K562 (cell line): ENCODE measurements around the gene GLE1. TPM values are rescaled to one million over a fixed set of nuclear protein-coding genes. Genes with fewer than 3 reads are reported as not detected.
A peak's percentile ranks its signal among the peaks of the same experiment; 100 is the strongest.

Experiments
- ATF1 ChIP-seq, 2 experiments: fragments of 450-650 bp in 1 of 2; IDR thresholded peaks; 2 replicates each; pipeline ENCODE4 v1.6.1; 2016; ENCODE audit warnings: missing compliant biosample characterization in 1 of 2, missing genetic modification characterization in 1 of 2
- BHLHE40 ChIP-seq: IDR thresholded peaks from 2 replicates; pipeline ENCODE4 v1.6.1; 2011; ENCODE audit warnings: low read length, improper control_type of control experiment
- CUX1 ChIP-seq: fragments of 200-800 bp; sonication (Bioruptor generic); IDR thresholded peaks from 2 replicates; pipeline ENCODE4 v1.6.1; 2016; ENCODE audit warnings: missing genetic modification characterization, missing compliant biosample characterization
- GABPB1 ChIP-seq: sonication (generic); formaldehyde crosslinking; IDR thresholded peaks from 2 replicates; pipeline ENCODE4 v1.8.0; 2022; ENCODE audit warnings: mild to moderate bottlenecking, missing genetic modification reagents
- KAT8 ChIP-seq: fragments of 450-650 bp; IDR thresholded peaks from 2 replicates; pipeline ENCODE4 v1.6.1; 2016; ENCODE audit warnings: low read depth, mild to moderate bottlenecking
- KLF1 ChIP-seq: fragments of 450-650 bp; IDR thresholded peaks from 2 replicates; pipeline ENCODE4 v1.6.1; 2016; ENCODE audit warnings: missing genetic modification characterization, missing compliant biosample characterization
- NFE2L1 ChIP-seq: fragments of 450-650 bp; IDR thresholded peaks from 2 replicates; pipeline ENCODE4 v1.6.1; 2016; ENCODE audit warnings: missing genetic modification characterization, low read depth, mild to moderate bottlenecking, missing compliant biosample characterization, moderate library complexity, borderline replicate concordance
- NFXL1 ChIP-seq: fragments of 450-650 bp; formaldehyde crosslinking; IDR thresholded peaks from 2 replicates; pipeline ENCODE4 v1.4.0; 2021; ENCODE audit warnings: mild to moderate bottlenecking
- NUFIP1 ChIP-seq: fragments of 450-650 bp; IDR thresholded peaks from 2 replicates; pipeline ENCODE4 v1.6.1; 2018; ENCODE audit not compliant: partially characterized antibody
- POLR2G ChIP-seq: fragments of 200-400 bp; formaldehyde crosslinking; IDR thresholded peaks from 2 replicates; pipeline ENCODE4 v1.6.1; 2017; ENCODE audit warnings: low read depth, mild to moderate bottlenecking, antibody characterized with exemption, low read length, moderate library complexity
- RB1 ChIP-seq: fragments of 450-650 bp; IDR thresholded peaks from 2 replicates; pipeline ENCODE4 v1.6.1; 2017; ENCODE audit warnings: low read depth, mild to moderate bottlenecking
- SMAD3 ChIP-seq: fragments of 450-650 bp; formaldehyde crosslinking; conservative IDR thresholded peaks from 2 replicates; pipeline ENCODE4 v1.4.0; 2020; ENCODE audit warnings: mild to moderate bottlenecking
- TCF3 ChIP-seq: sonication (generic); formaldehyde crosslinking; IDR thresholded peaks from 2 replicates; pipeline ENCODE4 v1.4.0; 2020; ENCODE audit warnings: mild to moderate bottlenecking, missing genetic modification reagents
- YBX1 ChIP-seq: fragments of 450-650 bp; IDR thresholded peaks from 2 replicates; pipeline ENCODE4 v1.7.1; 2016; ENCODE audit warnings: mild to moderate bottlenecking
- ZBED1 ChIP-seq: IDR thresholded peaks from 2 replicates; pipeline ENCODE4 v1.6.1; 2014
- ZBTB34 ChIP-seq: fragments of 250-450 bp; sonication (Bioruptor Pico); IDR thresholded peaks from 2 replicates; pipeline ENCODE4 v1.8.0; 2021; ENCODE audit warnings: mild to moderate bottlenecking, moderate library complexity
- ZNF398 ChIP-seq: fragments of 250-450 bp; sonication (Bioruptor Pico); IDR thresholded peaks from 2 replicates; pipeline ENCODE4 v1.8.0; 2021; ENCODE audit warnings: moderate library complexity, mild to moderate bottlenecking, inconsistent platforms
- polyA plus RNA-seq, 8 experiments: library from polyadenylated mRNA; depleted of rRNA in 4 of 8; stranded (reverse) in 5 of 8; unstranded in 3 of 8; fragments of >200 nt; fragmentation: Nextera tagmentation in 2 of 8; fragmentation: Illumina TruSeq in 1 of 8; extraction: Ambion mirVana in 2 of 8; extraction: Trizol in 1 of 8; gene quantifications; 2 replicates each; pipeline versions ENCODE4 v1.2.1 to v1.2.3, GENCODE V29; 2011 to 2014; ENCODE audit warnings: inconsistent platforms in 1 of 8, missing spikeins in 1 of 8
- total RNA-seq, 7 experiments: library from RNA; depleted of rRNA in 6 of 7; stranded (reverse); fragments of >200 nt in 6 of 7; fragmentation: Illumina TruSeq in 2 of 7; extraction: Trizol in 2 of 7; gene quantifications; 2 replicates each; pipeline versions ENCODE4 v1.2.1 to v1.2.3, GENCODE V29; 2011 to 2021; ENCODE audit warnings: low replicate concordance in 1 of 7

Gene GLE1
- total and polyA plus RNA-seq, 9 of the 15 experiments (the other 6 are each of a cell fraction or from before 2014, with no cell fraction given): 15.9 to 44.8 (median 37.6) TPM

GRCh38 chr9:128504485-128505413, at the start of gene GLE1 (continued):
- no peak for TF ChIP-seq NFE2L1 (tag)
- no peak for TF ChIP-seq KLF1 (tag)
- TF ChIP-seq YBX1: no peak
- peak; percentile 79 for TF ChIP-seq GABPB1 (CRISPR knock-in tag)
- TF ChIP-seq ZBTB34 (CRISPR knock-in tag): no peak
- no peak for TF ChIP-seq NUFIP1
- TF ChIP-seq BHLHE40: peak; percentile 91
- peak; percentile 79; the same call in 1 of the 2 replicates for TF ChIP-seq RB1
- peak; percentile 90 for TF ChIP-seq POLR2G
- peak; percentile 28 for TF ChIP-seq TCF3 (CRISPR knock-in tag)
- TF ChIP-seq NFXL1 (CRISPR knock-in tag): no peak
- peak; percentile 74; the same call in 1 of the 2 replicates for TF ChIP-seq ZBED1
- no peak for TF ChIP-seq KAT8
- TF ChIP-seq ATF1 (CRISPR knock-in tag; IDR thresholded peaks at IDR 0.05): peak; percentile 8; the same call in 1 of the 2 replicates
- TF ChIP-seq ATF1 (tag; IDR thresholded peaks at IDR 0.05): peak; percentile 68
- TF ChIP-seq ZNF398 (CRISPR knock-in tag): no peak
- peak; percentile 57; the same call in 1 of the 2 replicates for TF ChIP-seq SMAD3
- no peak for TF ChIP-seq CUX1 (CRISPR knock-in tag)
